Thyroid gland (tissue), 4 donors: ENCODE data around the gene WDR7.

Experiments used
- POLR2A ChIP-seq, 2 donors: fragments of 450-650 bp; IDR thresholded peaks; one replicate each; pipeline ENCODE4 v1.6.1; 2017; ENCODE audit warnings: antibody characterized with exemption in 2 of 2, mild to moderate bottlenecking in 2 of 2, moderate library complexity in 1 of 2
- TF ChIP-seq, protein P1 (sequence below), 6 experiments: fragments of 200-600 bp in 3 of 6; fragments of 450-650 bp in 3 of 6; sonication (generic) in 3 of 6; IDR thresholded peaks; one replicate each; pipeline ENCODE4 v1.5.1; 2016 to 2019; ENCODE audit warnings: antibody characterized with exemption in 6 of 6, mild to moderate bottlenecking in 2 of 6, inconsistent platforms in 1 of 6, moderate library complexity in 1 of 6

DNA sequence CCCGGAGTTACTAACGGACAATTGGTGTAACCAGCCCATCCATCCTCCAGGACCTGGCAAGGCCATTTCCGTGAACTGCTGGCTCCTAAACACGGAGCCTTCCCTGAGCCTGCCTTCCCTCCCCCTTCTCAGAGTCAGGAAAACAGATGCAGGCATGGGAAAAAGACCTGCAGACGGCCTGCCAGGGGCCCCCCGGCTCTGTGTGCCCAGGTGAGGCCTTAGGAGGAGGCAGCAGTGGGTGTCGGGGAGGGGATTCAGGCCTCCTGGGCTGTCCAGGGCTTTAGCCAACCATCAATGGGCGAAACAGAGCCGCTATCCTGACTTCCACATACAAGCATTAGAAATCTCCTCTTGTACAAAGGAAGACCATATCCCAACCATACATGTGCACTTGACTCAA lies 427.5 kb downstream of the WDR7 start:
- TF ChIP-seq, protein P1, sequence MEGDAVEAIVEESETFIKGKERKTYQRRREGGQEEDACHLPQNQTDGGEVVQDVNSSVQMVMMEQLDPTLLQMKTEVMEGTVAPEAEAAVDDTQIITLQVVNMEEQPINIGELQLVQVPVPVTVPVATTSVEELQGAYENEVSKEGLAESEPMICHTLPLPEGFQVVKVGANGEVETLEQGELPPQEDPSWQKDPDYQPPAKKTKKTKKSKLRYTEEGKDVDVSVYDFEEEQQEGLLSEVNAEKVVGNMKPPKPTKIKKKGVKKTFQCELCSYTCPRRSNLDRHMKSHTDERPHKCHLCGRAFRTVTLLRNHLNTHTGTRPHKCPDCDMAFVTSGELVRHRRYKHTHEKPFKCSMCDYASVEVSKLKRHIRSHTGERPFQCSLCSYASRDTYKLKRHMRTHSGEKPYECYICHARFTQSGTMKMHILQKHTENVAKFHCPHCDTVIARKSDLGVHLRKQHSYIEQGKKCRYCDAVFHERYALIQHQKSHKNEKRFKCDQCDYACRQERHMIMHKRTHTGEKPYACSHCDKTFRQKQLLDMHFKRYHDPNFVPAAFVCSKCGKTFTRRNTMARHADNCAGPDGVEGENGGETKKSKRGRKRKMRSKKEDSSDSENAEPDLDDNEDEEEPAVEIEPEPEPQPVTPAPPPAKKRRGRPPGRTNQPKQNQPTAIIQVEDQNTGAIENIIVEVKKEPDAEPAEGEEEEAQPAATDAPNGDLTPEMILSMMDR (IDR thresholded peaks at IDR 0.05): no peak
- no peak for TF ChIP-seq POLR2A (IDR thresholded peaks at IDR 0.05)
